Measurements from ENCODE around the gene PPP1R12B.

GRCh38 chr1:202376247-202376646 is 27.7 kb downstream of the PPP1R12B start:
- TF ChIP-seq POLR2AphosphoS5 (IDR thresholded peaks at IDR 0.05; ENCODE audit: low read depth, low read length) (no peak), CTCF (IDR thresholded peaks at IDR 0.05) (no peak), SIN3A (IDR thresholded peaks at IDR 0.05; ENCODE audit: borderline replicate concordance, insufficient read depth, low read depth, low read length) (no peak)

All from Panc1 (cell line).